GM12865 (cell line): ENCODE data around the gene PDSS1.

Source experiments
- DNase-seq: peaks from one replicate; pipeline ENCODE4 v3.0.0; 2010; ENCODE audit warnings: low read depth
- H3K4me3 ChIP-seq: 2 replicates; pipeline ENCODE4 v1.5.1; 2011; ENCODE audit warnings: mild to moderate bottlenecking, low read depth, low read length, control low read depth
- TF ChIP-seq, protein P1 (sequence below): IDR thresholded peaks from 2 replicates; pipeline ENCODE4 v1.5.1; 2011; ENCODE audit warnings: low read length, control low read depth, low read depth, inconsistent platforms; ENCODE audit not compliant: insufficient read depth; ENCODE audit errors: missing control alignments

PDSS1 gene

DNA sequence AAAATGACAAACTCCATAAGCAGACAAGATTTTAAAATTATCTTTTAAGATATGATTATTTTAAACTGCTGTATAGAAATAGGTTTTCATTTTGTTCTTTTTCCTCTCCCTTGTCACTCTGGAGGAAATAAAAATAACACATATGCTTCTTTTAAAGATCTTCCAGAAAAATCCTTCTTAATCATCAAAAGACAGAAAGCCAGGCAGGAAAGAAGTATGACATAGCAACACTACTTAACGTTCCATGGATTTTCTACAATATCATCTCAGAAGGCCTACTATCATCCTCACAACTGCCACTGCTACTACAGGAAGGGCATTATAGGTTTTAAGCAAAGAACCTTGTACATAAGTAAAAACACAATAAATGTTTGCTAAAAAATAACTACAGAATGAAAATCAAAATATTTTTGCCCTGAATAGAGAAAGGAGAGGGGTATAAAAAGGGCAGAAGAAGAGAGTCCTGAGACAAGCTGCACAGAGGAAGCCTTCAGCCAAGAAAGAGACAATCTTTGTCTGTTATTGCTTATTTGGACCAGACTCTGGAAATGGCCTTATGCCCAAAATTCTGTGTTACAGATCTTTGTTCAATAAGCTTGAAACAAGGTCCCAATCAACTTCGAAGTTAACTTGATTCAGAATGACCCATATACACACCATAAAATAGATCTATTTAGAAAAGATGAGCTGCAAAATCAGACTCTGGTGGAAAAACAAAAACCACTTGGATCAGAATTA is 95.4 kb downstream of the PDSS1 start:
- H3K4me3 ChIP-seq: no peak overlapping the region
- TF ChIP-seq, protein P1, sequence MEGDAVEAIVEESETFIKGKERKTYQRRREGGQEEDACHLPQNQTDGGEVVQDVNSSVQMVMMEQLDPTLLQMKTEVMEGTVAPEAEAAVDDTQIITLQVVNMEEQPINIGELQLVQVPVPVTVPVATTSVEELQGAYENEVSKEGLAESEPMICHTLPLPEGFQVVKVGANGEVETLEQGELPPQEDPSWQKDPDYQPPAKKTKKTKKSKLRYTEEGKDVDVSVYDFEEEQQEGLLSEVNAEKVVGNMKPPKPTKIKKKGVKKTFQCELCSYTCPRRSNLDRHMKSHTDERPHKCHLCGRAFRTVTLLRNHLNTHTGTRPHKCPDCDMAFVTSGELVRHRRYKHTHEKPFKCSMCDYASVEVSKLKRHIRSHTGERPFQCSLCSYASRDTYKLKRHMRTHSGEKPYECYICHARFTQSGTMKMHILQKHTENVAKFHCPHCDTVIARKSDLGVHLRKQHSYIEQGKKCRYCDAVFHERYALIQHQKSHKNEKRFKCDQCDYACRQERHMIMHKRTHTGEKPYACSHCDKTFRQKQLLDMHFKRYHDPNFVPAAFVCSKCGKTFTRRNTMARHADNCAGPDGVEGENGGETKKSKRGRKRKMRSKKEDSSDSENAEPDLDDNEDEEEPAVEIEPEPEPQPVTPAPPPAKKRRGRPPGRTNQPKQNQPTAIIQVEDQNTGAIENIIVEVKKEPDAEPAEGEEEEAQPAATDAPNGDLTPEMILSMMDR: no peak
- DNase-seq: no peak
